NCI-H128 (cell line): Measurements from ENCODE around the gene SORBS1.

Source experiments
- DNase-seq: peaks from one replicate; lab custom pipeline; 2025; ENCODE audit not compliant: unreplicated experiment; lab: John Stamatoyannopoulos, UW

The SORBS1 gene

DNA sequence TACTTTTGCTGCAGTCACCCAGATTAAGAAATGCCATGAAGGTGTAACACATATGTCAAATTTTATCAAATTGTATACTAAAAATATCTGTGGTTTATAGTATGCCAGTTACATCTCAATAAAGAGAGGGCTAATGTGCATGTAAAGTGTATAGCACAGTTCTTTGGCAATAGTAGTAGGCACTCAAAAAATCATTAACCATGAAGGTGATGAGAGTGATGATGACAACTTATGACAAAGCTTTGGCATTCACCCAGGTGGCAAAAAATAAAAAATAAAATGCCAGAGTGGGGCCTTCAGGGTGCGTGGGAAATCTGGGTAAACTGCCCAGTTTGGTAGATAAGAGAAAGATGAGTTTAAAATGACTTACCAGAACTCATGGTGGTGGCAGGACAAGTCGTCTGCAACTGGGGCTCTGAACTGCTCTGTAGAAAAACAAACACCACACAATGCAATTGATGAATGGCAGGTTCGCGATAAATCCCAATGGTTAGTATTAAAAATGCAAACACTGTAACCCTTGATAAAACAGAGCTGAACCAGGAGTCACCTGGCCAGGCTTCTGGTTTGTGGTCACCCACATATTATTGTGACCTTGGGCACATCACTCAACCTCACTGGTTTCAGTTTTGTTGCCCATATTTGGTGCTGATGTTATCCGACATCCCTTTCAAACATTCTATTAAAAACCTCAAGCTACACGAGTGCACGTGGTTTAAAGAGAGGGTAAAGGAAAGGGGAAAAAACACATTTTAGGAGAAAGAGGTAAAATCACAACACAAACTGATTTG is 120.2 kb downstream of the SORBS1 start:
- no peak for DNase-seq

DNA sequence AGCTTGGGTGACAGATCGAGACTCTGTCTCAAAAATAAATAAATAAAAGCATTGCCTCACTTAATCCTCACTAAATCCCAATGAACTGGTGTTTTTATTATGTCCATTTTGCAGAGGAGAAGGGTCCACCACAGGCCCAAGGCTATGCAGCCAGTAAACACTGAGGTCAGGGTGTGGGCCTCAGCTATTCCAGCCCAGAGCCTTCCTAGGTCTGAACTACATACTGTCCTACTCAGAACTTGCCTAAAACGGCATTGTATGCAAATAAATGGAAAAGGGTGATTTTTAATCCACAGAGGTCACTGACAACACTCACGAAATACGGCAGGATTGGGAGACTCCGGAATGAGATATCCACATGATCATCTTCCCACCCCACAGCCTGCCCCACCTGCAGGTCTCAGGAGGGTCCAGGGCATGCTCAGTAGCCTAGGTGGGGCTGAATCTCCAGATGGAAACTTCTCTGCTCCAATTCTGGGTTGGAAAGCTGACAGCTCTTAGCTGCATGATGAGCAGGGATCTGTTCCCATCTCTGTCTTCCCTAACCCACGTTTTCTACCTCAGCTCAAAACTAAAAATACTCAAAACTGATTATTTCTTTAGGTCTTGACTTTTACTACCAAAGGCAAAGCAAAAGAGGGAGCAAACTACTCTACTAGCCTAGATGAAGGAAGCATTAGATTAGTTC is 121.0 kb downstream of the SORBS1 start:
- DNase-seq = no peak

DNA sequence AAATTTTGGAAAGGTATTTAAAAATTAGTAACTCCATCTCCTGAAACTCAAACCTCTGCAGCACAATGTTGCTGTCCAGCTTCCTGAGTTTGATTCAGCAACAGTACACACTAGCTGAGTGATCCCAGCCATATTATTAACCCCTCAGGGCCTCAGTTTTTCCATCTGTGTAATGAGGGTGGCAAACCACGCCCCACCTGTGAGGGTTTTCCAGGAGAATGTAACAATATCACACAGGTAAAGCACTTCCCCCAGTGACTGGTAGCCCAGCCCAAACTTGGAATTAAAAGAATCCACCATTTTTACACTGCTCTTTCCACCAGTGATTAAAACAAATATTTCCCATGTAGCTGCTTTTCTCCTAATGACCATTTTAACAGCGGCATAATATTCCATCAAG is 122.4 kb downstream of the SORBS1 start:
- no peak for DNase-seq

DNA sequence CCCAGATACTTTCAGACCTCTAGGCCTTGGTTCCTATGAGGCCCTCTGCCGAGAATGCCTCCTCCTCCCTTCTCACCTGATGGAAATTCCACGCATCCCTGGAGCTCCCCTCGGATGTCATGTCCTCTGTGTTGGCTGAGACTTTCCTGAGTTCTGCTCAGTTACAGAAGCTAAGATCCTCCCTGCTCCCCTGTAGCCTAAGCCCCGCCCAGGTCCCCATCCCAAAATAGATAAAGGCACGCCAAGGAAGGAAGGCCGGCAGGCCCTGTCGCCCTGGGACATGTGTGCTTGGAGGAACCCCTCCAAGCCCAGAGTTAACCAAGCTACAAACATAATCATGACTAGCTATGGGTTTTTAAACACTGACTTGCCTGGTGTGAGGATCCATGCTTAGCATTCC is 123.5 kb downstream of the SORBS1 start:
- no peak for DNase-seq

DNA sequence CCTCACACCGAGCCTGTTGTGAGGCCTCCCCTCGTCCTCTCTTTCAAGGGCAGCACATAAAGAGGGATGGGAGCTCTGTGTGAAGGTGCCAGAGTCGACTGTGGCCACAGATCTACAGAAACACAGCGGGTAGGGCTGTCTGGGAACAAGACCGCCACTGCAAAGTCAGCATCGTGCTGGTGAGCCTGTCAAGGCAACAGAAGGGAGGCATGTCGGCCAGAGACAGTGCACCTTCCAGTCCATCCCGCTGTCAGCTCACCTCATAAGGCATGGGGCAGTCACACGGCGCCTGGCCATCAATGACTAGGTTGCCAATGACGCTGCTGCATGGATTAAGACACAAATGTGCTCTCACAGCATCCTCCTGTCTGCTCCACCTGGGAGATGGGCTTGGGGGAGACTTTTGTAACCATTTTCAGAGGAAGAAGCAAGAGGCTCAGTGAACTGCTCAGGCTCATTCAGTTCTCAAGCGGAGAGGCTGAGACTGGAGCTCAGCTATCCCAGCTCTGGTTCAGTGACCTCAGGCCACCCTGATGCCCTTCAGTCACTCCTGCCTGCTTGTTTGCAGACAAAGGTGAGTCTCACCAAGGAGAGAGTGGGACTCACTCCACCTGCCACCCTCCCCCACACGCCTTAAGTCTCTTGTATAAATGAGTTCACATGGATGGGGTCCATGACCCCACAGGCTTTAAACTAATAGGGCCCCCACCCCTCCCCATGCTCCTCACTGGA is 125.5 kb downstream of the SORBS1 start:
- no peak for DNase-seq

DNA sequence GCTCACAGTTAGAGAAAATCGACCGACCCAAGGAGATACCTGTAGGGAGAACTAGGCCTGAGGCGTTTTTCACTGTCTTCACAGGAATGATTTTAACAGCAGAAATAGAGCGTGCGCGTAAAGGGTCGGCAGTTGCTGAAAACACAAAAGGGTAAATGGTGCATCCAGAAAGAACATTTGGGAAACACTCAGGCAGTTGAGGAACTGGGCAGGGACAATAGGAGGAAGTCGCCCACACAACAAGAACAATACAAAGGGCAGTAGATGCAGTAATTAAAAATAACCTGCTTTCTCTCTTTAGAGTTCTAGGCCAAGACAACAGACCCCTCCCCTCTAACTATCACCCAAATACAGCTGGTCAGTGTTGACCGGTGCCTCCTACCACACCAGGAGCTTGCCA is 126.6 kb downstream of the SORBS1 start:
- no peak for DNase-seq

DNA sequence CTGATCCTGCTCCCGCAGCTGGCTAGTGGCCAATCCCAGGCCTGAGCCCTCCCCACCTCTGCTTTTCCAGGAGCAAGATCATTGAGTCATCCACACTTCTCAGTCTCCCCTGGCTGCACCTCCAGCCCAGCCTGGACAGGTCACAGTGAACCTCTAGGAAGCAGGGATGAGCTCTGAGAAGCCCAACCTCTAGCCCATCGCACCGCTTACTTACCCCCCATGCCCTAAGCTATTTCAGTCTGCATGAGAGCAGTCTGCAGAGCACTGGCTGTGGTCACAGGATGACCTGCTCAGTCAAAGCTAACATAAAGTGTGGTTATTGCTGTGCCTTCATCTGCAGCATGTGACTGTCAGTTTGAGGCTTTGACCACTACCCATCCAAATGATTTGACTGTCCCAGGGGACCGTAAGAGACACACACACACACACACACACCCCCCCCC is 129.2 kb downstream of the SORBS1 start:
- DNase-seq = no peak

DNA sequence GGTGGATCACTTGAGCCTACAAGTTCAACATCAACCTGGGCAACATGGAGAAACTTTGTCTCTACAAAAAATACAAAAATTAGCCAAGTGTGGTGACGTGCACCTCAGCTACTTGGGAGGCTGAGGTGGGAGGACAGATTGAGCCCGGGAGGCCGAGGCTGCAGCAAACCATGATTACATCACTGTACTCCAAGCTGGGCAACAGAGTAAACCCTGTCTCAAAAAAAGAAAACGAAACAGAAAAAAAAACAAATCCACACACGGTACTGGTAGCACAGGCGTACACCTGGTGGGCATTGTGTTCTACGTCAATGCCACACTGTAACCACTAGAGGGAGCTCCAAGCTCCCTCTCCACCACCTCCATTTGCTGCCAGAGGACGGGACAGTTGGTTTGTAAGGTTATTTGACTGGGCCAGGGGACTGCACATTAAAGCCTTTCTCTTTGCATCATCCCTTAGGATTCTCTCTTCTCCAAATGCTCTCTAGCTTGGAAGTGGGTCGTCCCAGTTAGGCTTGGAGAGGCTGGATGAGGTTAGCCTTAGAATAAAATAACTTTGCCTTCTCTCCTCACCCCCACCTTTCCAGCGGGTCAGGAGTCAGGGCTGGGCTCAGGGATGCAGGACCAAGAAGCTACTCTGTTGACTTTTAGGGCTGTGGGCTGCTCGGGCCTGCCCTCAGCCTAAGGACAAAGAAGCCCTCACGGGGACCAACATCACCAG is 130.8 kb downstream of the SORBS1 start:
- no peak for DNase-seq

DNA sequence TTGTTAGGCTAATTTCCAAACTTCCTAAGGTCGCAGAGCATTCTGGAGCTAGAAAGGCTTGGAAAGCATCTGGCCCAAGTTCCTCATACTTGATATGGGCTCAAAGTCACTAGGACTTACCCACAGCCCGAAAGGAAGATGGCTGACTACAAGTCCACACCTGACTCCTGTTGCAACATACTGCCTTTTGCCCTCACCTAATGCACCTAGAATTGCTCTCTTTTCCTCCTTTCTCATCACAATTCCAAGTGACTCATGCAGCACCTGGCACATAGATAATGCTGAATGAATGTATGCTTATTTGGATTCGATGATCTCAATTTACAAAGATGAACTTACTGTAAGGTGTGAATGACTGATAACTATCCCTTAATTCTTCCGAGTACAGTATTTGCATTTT is 131.5 kb downstream of the SORBS1 start:
- DNase-seq = no peak

DNA sequence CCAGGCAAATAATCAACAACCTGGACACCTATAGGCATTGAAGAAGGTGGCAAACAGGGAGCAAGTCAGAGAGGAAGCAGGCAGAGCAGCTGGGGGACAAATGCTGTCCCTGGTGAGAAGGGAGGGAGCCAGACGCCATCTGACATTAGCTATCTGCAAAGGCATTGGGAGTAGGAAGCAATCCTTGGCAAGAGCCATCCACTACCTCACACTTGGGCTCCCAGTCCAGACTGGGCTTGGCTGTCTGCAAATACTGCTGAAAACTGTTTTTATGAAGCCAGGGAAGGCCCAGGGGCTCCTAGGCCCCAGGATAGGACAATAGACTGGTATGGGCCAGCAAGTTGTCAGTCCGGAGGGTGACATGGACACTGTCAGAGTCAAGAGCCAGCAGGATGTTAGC is 132.5 kb downstream of the SORBS1 start:
- DNase-seq = no peak

DNA sequence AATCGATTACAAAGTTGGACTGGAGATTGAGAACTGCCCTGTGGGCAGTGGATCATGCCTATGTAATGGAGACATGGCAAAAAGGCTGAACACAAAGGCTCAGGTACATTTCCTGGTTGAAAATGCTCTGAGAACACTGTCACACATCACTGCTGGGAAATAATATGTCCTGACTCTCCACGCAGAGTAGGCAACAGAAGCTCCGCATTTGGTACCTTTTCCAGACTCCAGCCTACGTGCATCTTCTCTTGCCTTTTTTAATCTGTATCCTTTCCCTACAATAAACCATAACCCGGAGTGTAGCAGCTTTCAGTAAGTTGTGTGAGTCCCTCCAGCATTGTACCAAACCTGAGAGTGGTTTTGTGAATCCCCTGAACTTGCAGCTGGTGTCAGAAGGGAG is 134.7 kb downstream of the SORBS1 start:
- DNase-seq = no peak

DNA sequence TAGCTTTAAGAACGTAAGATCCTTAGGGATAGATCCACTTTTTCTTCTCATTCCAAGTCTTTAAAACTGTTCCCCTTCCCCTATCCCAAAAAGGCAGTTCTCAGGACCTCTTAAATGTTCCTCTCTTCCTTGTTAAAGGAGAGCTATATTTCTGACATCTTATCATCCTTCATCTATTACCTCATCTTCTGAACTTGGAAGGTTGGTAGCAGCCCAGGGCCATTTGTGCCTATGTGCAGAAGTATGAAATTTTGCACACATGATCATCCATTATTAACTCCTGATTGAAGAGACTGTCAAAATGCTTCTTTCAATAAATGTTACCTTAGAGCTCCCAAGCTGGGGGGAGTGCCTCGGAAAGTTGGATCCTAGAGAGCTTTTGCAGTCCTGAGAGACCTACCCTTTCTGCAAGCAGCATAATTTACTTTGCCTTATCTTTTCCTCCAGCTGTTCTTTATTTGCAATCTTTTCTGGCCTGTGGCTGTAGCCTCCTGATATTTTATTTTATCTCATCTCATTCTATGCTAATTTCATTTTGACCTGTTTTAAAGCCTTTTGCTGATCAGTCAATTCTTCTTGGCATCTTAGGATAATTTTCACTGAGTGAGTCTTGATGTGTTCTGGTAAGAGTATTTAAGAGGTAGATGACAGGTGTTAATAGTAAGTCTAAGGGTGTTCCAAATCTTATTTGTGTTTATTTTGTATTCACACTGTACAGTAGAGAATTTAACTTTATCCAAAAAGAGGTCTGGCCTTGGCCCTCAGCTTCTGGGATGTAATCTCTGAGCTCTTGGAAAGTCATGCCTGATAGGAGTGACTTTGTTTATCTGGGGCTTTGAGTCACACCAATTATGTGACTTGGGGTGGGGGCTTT is 135.3 kb downstream of the SORBS1 start:
- no peak for DNase-seq

DNA sequence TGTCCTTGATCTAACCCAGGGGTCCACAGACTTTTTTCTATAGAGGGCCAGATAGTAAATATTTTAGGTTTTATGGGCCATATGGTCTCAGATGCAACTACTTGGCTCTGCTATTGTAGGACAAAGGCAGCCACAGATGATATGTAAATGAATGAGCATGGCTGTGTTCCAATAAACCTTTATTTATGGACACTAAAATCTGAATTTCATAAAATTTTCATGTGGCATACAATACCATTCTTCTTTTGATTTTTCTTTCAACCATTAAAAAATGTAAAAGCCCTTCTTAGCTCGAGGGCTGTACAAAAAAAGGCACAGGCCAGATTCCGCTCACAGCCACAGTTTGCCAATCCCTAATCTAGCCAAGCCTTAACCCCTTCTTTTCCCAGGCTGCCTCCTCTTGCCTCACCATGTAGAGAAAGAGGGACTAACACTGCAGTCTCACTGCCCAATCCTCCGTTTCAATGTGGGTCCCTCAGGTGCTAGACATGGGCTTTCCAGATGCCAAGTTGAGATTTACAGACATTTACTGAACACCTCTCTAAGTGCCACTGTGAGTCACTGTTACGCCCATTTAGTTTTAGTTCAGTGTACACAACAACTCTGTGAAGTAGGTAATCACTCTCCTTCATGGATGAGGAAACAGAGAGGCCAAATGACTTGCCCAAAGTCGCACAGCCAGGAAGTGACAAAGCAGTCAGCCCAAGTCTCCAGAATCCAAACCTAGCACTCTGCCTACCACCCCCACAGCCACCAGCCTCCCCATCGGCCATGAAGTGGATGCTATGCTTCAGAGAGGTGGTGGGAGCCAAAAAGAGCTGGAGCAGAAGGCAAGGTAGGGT is 137.8 kb downstream of the SORBS1 start:
- DNase-seq = no peak

DNA sequence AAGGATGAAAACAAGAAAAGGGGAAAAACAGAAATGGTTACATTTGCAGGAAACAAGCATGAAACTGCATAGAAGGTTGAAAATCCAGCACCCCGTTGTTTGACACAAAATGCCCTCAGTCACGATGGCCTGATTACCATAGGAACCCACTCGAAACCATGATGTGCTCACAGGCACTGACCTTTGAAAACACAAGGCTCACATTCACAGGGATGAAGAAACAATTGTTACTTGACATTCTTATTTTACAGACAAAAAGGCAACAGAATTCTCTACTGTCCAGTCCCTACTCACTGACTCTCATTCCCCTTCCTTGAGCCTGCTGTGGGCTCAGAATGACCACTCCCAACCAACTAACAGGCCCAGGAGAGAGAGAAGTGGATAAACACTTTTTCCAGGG is 138.9 kb downstream of the SORBS1 start:
- DNase-seq = no peak

DNA sequence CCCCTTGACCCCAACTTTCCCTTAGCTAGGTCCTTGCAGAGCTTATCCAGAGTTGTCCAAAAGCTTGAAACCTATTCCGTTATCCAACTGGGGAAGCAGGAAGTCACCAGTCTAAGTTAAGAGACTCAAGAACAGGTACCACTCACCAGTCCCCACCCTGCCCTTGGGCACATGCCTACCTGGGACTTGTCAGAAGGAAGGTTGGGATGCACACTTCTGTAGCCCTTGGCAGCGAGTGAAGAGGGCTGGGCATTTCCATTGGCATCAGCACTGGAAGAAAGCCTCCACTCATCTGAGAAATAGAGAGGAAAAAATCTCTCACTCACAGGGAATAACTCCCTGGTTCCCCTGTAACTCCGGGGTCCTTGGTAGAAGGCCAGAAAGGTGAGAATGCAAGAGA is 139.4 kb downstream of the SORBS1 start:
- DNase-seq = no peak

DNA sequence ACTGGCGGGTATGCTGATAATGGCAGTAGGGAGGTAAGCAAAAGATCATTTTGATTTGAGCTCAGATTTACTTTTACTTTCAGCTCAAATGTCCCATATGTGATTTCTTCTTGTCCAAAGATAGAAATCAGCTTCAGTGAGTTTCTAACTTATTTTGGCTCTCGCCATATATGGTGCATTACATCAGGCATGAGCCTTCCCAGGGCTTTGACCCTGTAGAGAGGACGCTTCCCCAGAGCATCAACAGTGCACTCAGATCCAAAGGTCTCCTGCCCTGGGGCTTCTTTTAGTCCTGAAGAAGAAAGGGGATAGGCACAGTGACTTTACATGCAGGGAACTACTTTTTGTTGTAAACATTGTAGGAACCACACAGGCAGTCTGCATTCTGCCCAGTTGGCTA is 141.8 kb downstream of the SORBS1 start:
- DNase-seq = no peak

DNA sequence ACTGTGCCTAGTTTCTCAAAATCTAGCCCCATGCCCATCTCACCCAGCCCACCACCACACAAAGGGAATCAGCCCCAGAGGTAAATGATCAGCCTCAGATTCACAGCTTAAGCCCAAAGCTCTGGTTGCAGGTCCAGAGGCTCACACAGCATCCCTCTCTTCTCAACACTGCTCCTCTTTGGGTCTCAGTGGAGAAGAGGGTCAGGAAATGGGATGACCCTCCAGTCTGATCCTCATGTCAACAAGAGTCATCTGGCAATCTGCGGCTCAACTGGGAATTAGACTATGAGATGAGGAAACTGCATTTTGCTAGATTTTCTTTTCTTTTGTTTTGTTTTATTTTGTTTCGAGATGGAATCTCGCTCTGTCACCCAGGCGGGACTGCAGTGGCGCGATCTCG is 144.2 kb downstream of the SORBS1 start:
- no peak for DNase-seq

DNA sequence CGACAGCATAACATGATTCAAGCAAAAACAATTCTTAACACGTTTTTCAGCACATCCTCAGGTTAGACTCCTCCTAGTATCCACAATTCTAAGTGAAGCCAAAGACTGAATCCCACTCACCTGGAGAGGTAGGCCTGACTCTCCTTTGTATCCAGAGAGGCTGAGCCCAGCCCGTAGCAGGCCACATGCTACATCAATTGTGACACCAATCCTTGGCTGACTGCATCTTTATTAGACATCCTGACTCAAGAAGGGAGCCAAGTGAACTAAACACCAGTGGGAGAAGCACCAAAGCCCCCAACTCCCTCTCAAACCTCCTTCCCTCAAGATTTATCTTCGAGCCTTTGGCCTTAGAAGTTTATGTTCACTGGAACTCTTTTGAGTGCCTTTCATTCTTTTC is 144.9 kb downstream of the SORBS1 start:
- no peak for DNase-seq

DNA sequence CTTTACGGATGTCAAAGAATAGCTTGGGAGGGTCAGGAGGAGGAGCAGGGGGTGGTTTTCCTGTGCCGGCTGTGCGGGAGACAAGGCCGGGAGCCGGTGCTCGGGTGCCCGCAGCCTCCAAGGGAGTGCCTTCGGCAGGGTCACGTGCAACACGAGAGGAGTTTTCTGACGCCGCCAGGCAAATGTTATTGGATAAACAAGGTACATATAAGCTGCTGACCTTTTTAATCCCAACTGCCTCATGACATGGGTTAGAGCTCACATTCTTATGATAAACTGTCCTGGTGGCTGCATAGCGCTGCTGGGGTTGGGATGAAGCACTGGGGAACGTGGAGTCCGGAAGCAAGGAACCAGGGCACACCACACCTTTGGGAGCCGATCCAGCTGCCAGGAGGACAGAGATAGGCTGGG is 145.5 kb downstream of the SORBS1 start:
- no peak for DNase-seq
